Endodermal cell (in vitro differentiated cells): Measurements from ENCODE around the gene UQCR11. TPM values are rescaled to one million over a fixed set of nuclear protein-coding genes. Genes with fewer than 3 reads are reported as not detected.
"Not testable (repeated sequence)": the region's sequence is repeated elsewhere in the genome, so short reads cannot be mapped to it uniquely, and the experiment has no call there.

Source experiments
- DNase-seq: peaks from one replicate; pipeline ENCODE4 v3.0.0-alpha.2; 2017
- H3K27ac ChIP-seq: 2 replicates; pipeline ENCODE4 v1.5.1; 2013; ENCODE audit warnings: mild to moderate bottlenecking, low read depth, low read length, moderate library complexity
- H3K27me3 ChIP-seq: 2 replicates; pipeline ENCODE4 v1.6.1; 2013; ENCODE audit warnings: mild to moderate bottlenecking, low read length, moderate library complexity; ENCODE audit not compliant: insufficient read depth, control insufficient read depth, poor library complexity, severe bottlenecking
- H3K36me3 ChIP-seq: 2 replicates; pipeline ENCODE4 v1.7.0; 2013; ENCODE audit warnings: mild to moderate bottlenecking, low read length, moderate library complexity; ENCODE audit not compliant: control insufficient read depth, insufficient read depth
- H3K4me1 ChIP-seq: one replicate; pipeline ENCODE4 v1.7.0; 2013; ENCODE audit warnings: low read length; ENCODE audit not compliant: control insufficient read depth, insufficient read depth
- H3K4me3 ChIP-seq: 2 replicates; pipeline ENCODE4 v1.5.1; 2013; ENCODE audit warnings: mild to moderate bottlenecking, low read length, moderate library complexity
- H3K9ac ChIP-seq: 2 replicates; pipeline ENCODE4 v1.6.1; 2013; ENCODE audit warnings: mild to moderate bottlenecking, low read length, moderate library complexity; ENCODE audit not compliant: poor library complexity, severe bottlenecking; ENCODE audit errors: extremely low read depth
- H3K9me3 ChIP-seq: 2 replicates; pipeline ENCODE4 v1.6.1; 2013; ENCODE audit warnings: mild to moderate bottlenecking, low read length, moderate library complexity; ENCODE audit not compliant: control insufficient read depth
- H3K27ac Mint-ChIP-seq: 2 replicates; pipeline ENCODE4 v1.8.0; 2020; ENCODE audit warnings: mixed read lengths
- H3K27me3 Mint-ChIP-seq: 2 replicates; pipeline ENCODE4 v1.8.0; 2021; ENCODE audit warnings: mild to moderate bottlenecking, mixed read lengths; ENCODE audit not compliant: insufficient read depth
- H3K36me3 Mint-ChIP-seq: 2 replicates; pipeline ENCODE4 v1.8.0; 2020; ENCODE audit warnings: low read depth, mixed read lengths
- H3K4me1 Mint-ChIP-seq: 2 replicates; pipeline ENCODE4 v1.8.0; 2020; ENCODE audit warnings: mixed read lengths
- H3K4me3 Mint-ChIP-seq: 2 replicates; pipeline ENCODE4 v1.8.0; 2020; ENCODE audit warnings: mild to moderate bottlenecking, moderate library complexity, mixed read lengths
- H3K9me3 Mint-ChIP-seq: 2 replicates; pipeline ENCODE4 v1.8.0; 2020; ENCODE audit warnings: mild to moderate bottlenecking, mixed read lengths
- WGBS, 2 experiments: methylation state at CpG; one replicate each; pipeline versions ENCODE4 v1.1.5 to v1.1.7; 2013; ENCODE audit warnings: missing lambda C conversion rate in 2 of 2, mixed read lengths in 1 of 2; ENCODE audit not compliant: insufficient coverage in 1 of 2, insufficient read length in 1 of 2; 5-methylcytosine and 5-hydroxymethylcytosine counted together
- total RNA-seq, 2 donors: library from RNA; stranded (reverse); fragmentation: NEBNext Ultra II Directional in 1 of 2; extraction: Animal tissue kit (Norgen Biotek cat#: 25700) in 1 of 2; gene quantifications; 2 replicates in 1 of 2; 3 replicates in 1 of 2; pipeline ENCODE4 v1.2.1, GENCODE V29; 2021
- TF ChIP-seq, protein P1 (sequence below): fragments of 200-600 bp; sonication (generic); conservative IDR thresholded peaks from 2 replicates; pipeline ENCODE4 v1.5.0; 2021; ENCODE audit warnings: antibody characterized with exemption, mild to moderate bottlenecking

UQCR11 gene
- total RNA-seq, 2 donors from 2014 or later = 171 to 195 TPM

- no peak overlapping the region for H3K4me3 ChIP-seq
- Mint-ChIP-seq H3K4me3 (no peak overlapping the region), H3K36me3 (peaks cover 62% of the 10 kb centered on the region), H3K4me1 (no peaks in the 10 kb centered on the region), H3K27ac (peak overlapping the region; percentile 55), H3K27me3 (no peaks in the 10 kb centered on the region), H3K9me3 (no peaks in the 10 kb centered on the region)
- no peaks in the 10 kb centered on the region for H3K9me3 ChIP-seq
- 94 to 98% methylated on average over 8 to 23 of the region's 23 CpGs for WGBS, 2 experiments
- no peak for DNase-seq
- no peaks in the 10 kb centered on the region for H3K27me3 ChIP-seq
- TF ChIP-seq, protein P1, sequence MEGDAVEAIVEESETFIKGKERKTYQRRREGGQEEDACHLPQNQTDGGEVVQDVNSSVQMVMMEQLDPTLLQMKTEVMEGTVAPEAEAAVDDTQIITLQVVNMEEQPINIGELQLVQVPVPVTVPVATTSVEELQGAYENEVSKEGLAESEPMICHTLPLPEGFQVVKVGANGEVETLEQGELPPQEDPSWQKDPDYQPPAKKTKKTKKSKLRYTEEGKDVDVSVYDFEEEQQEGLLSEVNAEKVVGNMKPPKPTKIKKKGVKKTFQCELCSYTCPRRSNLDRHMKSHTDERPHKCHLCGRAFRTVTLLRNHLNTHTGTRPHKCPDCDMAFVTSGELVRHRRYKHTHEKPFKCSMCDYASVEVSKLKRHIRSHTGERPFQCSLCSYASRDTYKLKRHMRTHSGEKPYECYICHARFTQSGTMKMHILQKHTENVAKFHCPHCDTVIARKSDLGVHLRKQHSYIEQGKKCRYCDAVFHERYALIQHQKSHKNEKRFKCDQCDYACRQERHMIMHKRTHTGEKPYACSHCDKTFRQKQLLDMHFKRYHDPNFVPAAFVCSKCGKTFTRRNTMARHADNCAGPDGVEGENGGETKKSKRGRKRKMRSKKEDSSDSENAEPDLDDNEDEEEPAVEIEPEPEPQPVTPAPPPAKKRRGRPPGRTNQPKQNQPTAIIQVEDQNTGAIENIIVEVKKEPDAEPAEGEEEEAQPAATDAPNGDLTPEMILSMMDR = no peak
- no peaks in the 10 kb centered on the region for H3K4me1 ChIP-seq
- H3K27ac ChIP-seq = no peak overlapping the region
- peaks cover 73% of the 10 kb centered on the region for H3K36me3 ChIP-seq
- H3K9ac ChIP-seq = no peak overlapping the region
These were observed 40.0 kb upstream of the UQCR11 start for GRCh38 chr19:1645299-1645698.

DNA sequence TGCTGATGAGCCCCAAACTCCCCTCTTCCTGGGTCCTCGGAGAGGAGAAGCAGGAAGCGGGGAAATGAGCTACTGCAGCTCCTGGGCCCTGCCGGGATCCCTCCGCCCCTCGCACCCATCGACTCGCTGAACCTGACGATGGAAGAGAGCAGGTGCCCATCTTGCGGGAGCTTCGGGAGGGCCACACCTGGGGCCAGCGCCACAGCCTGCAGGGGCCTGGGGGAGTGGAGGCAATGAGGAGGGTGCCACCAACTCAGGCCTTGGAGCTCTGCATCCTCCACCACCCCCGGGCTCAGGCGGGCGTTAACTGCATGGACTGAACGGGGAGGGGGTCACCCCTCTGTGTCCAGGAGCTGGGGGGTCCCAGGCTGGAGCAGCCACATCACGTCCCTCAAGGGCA is 38.8 kb upstream of the UQCR11 start:
- Mint-ChIP-seq H3K4me1 (no peaks in the 10 kb centered on the region), H3K9me3 (no peaks in the 10 kb centered on the region), H3K27me3 (no peaks in the 10 kb centered on the region), H3K36me3 (peaks cover 64% of the 10 kb centered on the region), H3K4me3 (no peak overlapping the region), H3K27ac (no peak overlapping the region)
- no peaks in the 10 kb centered on the region for H3K9me3 ChIP-seq
- no peaks in the 10 kb centered on the region for H3K4me1 ChIP-seq
- peaks cover 73% of the 10 kb centered on the region for H3K36me3 ChIP-seq
- WGBS, 2 experiments = 91 to 96% methylated on average over 9 to 16 of the region's 16 CpGs
- no peak overlapping the region for H3K4me3 ChIP-seq
- no peak overlapping the region for H3K9ac ChIP-seq
- TF ChIP-seq, protein P1 = no peak
- H3K27me3 ChIP-seq = no peaks in the 10 kb centered on the region
- DNase-seq = no peak
- no peak overlapping the region for H3K27ac ChIP-seq

GRCh38 chr19:1640893-1641448 is 35.7 kb upstream of the UQCR11 start:
- H3K27me3 Mint-ChIP-seq, H3K9ac ChIP-seq, H3K9me3 Mint-ChIP-seq, H3K27ac Mint-ChIP-seq, DNase-seq, H3K4me3 Mint-ChIP-seq, H3K4me3 ChIP-seq, H3K9me3 ChIP-seq, H3K27me3 ChIP-seq, H3K4me1 ChIP-seq, H3K4me1 Mint-ChIP-seq, H3K27ac ChIP-seq: not testable (repeated sequence)
- H3K36me3 Mint-ChIP-seq = peaks cover 76% of the 10 kb centered on the region
- H3K36me3 ChIP-seq = peaks cover 80% of the 10 kb centered on the region
- 90 to 97% methylated on average over 5 to 10 of the region's 10 CpGs for WGBS, 2 experiments
